Ecto neural progenitor cell (in vitro differentiated cells): ENCODE data around the gene VWDE.
"Not testable (repeated sequence)": the region's sequence is repeated elsewhere in the genome, so short reads cannot be mapped to it uniquely, and the experiment has no call there.

Source experiments
- DNase-seq: peaks from one replicate; pipeline ENCODE4 v3.0.0-alpha.2; 2018; ENCODE audit warnings: low spot score

The VWDE gene

DNA sequence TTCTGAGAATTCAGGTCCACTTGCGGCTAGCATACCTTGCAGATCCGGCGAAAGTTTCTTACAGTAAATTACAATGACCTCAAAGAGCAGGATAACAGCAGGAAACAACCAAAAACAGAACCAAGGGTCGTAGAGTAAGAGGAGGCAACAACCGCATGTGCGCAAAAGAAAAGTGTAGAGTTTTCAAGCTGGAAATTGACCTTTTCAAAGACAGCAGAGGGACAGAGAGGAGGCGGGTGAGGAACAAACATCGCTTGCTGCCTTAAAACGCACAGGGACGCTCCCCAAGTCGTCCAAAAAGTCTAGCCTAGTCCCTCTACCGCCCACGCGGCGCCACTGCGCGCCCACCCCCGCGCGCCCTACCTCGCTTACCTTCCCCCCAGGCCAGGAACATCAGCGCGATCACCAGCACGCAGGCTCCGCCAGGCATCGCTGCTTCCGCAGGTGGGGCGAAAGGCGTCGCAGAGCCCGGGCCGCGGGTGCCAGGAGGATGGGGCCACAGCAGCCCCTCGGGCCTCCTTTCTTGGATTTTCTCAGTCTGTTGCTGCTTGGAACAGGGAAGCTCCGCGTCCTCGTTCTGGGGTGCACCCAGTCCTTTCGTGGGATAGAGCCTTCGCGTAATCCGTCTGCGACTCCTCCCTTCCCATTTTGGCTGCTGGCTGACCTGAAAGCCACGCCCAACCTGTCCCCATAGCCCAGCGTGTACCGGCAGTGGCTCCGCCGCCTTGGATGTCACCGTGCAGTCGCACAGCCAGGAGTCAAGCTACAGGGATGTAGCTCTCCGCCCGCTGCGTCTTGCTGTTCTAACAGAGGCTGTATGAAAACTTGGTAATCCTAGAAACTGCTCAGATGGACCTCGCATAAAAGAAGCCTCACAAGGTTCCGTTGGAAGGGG, at the start of gene VWDE:
Gene VWDE (minus strand): TSS at position 579 of the 895 bp plus-strand sequence. CDS start 149 bp downstream, at position 430.
- peak; percentile 80 for DNase-seq

GRCh38 chr7:12453136-12453535, 49.5 kb upstream of the VWDE start:
- not testable (repeated sequence) for DNase-seq

DNA sequence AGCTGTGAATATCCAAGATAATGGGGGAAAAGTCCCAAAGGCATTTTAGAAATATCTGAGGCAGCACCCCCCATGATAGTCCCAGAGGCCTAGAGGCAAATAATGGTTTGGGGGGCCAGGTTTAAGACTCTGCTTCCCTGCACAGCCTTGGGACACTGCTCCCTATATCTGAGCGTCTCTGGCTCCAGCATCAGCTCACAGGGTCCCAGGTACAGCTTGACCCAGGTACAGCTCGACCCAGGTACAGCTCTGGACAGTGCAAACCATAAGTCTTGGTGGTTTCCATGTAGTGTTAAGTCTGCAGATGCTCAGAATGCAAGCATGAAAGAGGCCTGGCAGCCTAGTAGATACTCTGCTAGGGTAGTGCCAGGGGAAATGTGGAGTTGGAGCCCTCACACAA, 47.0 kb upstream of the VWDE start:
- no peak for DNase-seq

- no peak for DNase-seq
Observed at GRCh38 chr7:12444785-12445184, 41.1 kb upstream of the VWDE start.

- no peak for DNase-seq
Observed at GRCh38 chr7:12440229-12440628, 36.6 kb upstream of the VWDE start.

DNA sequence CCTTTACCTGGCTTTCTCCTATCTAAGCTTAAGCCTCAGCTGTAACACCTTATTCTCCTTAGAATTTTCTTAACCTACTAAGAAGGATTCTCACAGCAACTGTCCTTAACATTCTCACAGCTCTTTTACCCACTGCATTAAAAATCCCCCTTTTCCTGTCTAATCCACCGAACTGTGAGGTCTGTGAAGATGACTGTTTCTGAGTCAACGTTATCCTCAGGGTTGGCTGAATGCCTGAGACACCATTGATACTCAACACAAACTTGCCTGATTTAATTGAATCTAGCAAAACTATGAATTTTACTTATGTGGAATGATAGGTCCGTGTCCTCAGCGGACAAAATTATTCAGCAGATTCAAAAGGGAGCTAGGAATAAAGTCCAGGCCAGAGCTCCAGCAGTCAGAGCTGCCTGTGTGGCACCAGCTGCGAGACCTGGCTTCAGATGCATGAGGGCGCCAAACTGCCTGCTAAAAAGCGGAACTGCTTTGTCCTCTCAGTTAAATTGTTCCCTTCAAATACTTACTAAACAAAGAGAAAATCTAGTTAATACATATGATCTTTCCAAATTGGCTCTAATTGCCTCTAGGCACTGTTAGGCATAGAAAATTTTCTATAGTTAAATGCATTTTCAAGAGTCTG, 33.4 kb upstream of the VWDE start:
- peak; percentile 53 for DNase-seq

DNA sequence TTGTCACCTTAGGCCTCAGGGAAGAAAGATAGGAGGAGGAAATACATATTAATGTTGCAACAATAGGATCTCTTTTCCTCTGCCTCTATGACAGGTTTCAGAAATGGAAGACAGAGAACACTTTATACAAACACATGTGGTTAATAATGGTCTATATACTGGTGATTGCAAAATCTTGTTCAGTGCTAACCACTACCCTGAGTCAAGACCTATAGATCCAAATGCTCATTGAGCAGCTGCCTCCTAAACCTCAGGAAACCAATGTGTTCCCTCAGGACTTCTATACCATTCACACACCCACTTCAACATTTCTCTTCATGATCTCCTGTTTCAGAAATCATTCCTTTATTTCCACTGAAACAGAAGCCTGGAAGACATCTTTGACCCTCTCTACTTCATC, 32.5 kb upstream of the VWDE start:
- DNase-seq = no peak

DNA sequence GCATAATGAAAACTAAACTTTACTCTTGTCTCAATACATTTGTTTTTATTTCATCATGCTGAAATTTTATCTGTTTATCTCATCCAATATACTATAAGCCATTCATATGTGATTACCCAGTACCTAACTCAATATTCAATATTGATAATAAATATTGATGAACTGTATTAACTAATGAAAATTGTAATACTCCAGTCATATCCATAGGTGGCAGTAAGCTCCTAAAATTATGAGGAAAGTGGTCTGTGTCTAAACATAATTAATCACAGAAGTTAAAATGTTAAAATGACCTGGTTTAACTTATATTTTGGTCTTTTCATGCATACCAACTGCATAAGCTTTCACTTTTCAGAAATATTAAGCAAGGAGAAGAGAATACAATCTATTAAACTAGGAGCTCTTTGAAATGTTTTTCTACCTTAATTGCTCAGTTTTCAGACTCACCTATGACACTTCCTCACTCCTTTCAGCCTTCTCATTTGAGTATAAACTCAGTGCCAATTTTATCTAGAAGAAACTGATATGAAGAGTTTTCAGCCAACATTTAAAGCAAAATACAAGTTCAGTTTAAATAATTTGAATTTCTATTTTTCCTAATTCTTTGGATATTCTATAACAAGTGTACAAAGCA, 30.5 kb upstream of the VWDE start:
- no peak for DNase-seq

DNA sequence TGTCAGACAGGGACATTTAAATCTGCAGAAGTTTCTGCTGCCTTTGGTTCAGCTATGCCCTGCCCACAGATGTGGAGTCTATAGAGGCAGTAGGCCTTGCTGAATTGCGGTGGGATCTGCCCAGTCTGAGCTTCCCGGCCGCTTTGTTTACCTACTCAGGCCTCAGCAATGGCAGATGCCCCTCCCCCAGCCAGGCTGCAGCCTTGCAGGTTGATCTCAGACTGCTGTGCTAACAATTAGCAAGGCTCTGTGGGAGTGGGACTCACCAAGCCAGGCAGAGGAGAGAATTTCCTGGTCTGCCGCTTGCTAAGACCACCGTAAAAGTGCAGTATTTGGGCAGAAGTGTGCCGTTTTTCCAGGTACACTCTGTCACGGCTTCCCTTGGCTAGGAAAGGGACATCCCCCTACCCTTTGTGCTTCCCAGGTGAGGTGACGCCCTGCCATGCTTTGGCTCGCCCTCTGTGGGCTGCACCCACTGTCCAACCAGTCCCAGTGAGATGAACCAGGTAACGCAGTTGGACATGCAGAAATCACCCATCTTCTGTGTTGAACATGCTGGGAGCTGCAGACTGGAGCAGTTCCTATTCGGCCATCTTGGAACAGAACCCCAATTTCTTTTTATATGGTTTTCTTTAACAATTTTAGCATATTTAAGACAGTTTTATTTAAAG, 28.4 kb upstream of the VWDE start:
- peak; percentile 50 for DNase-seq

GRCh38 chr7:12425311-12425710, 21.6 kb upstream of the VWDE start:
- no peak for DNase-seq

DNA sequence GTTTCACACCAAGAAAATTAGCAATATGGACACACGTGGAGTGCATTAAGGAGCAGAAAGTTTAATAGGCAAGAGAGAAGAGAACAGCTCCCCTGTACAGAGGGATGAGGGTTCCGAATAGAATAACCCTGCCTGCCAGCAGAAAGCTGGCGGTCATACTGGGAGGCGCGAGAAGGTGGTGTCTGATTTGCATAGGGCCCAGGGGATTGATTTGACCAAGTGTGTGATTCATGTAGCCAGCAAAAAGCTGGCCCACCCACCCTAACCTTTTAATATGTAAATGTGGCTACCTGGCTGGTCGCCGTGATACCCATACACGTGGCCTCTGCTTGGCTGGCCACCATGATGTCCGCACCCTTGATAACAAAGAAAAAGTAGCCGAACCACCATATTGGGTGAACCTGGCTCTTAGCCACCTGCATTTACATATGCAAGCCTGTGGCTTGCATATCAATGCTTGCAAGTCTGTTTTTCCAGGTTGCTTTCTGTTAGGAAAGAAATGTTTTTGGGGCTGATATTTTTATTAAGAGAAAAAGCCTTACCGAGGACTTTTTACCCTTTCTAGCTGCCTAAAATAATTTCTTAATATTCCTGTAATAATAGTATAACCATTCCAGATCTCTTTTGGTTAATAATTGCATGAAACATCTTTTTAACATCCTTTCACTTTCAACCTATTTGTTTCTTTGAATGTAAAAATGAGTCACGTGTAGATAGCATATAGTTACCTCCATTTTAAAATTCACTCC, 20.5 kb upstream of the VWDE start:
- DNase-seq = no peak

- no peak for DNase-seq
Observed at GRCh38 chr7:12423355-12423996, 19.8 kb upstream of the VWDE start.

DNA sequence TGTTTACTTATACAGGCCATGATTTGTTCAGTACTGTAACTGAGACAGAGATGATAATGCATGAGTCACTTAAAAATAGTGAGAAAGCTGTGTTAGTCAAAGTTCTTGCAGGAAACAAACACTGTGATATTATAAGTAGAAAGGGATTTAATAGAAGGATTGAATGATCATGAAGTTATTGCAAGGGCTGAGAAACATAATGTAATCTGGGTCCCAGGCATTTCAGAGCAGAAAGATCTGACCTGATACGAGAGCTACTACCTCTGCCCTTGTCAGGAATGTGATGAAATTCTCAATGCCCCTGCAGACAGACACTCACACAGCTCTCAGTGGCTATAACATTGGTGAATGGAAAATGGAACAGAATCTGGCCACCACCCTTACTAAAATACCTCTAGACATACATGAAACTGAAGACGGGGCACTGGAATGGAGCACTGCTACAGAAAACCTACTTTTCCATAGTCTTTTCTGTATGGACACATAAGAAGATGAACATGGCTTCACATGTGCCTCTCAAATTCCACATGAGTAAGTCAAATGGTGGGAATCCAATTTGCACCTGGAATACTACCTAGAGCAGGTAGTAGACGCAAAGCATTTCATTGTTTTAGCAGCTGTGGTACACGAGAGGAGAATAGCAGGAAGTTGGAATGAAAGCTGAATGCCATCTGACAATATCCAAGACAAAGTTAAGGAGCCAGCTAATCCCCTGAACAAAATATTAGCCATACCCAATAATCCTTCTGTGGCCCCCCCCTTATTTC, 19.1 kb upstream of the VWDE start:
- no peak for DNase-seq

GRCh38 chr7:12418452-12418851, 14.8 kb upstream of the VWDE start:
- no peak for DNase-seq

- DNase-seq = no peak
Observed at GRCh38 chr7:12415072-12415471, 11.4 kb upstream of the VWDE start.

DNA sequence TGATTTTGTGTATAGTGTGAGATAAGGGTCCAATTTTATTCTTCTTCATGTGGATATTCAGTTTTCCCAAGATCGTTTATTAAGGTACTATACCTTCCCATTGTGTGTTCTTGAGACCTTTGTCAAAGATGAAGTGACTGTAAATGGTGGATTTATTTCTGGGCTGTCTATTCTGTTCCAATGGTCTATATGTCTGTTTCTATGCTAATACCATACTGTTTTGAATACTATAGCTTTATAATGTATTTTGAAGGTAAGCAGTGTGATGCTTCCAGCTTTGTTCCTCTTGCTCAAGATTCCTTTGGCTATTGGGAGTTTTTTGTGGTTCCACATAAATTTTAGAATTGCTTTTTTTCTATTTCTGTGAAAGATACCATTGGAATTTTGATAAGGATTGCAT, 8.7 kb upstream of the VWDE start:
- DNase-seq = no peak

GRCh38 chr7:12410523-12410922, 6.9 kb upstream of the VWDE start:
- DNase-seq = no peak

- DNase-seq = no peak
Observed at GRCh38 chr7:12409097-12409711, 5.5 kb upstream of the VWDE start.

DNA sequence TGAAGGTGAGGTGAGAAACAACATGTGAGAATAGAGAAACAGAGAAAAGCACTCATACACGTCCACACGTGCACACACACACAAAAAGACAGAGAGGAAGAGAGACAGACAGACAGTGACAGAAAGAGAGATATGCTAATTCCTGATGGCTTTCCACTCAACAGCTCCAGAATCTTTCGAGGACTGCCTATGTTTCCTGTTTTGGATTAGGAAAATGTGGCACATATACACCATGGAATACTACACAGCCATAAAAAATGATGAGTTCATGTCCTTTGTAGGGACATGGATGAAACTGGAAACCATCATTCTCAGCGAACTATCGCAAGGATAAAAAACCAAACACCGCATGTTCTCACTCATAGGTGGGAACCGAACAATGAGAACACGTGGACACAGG, 4.0 kb upstream of the VWDE start:
- not testable (repeated sequence) for DNase-seq

- DNase-seq = no peak
Observed at GRCh38 chr7:12402365-12402725, 1.3 kb downstream of the VWDE start.
